Spinal cord (tissue), 10 donors: Measurements from ENCODE around the gene TRANK1. TPM values are rescaled to one million over a fixed set of nuclear protein-coding genes. Genes with fewer than 3 reads are reported as not detected.

Experiments used
- DNase-seq, 6 donors: peaks; one replicate each; pipeline versions ENCODE4 v3.0.0 to v3.0.0-alpha.2; 2013 to 2015; ENCODE audit warnings: low spot score in 6 of 6, low read depth in 4 of 6
- H3K27ac ChIP-seq: one replicate; pipeline ENCODE4 v1.5.1; 2013; ENCODE audit warnings: low read depth, low read length, control low read depth
- H3K27me3 ChIP-seq: one replicate; pipeline ENCODE4 v1.6.1; 2013; ENCODE audit warnings: low read length; ENCODE audit not compliant: control insufficient read depth, insufficient read depth
- H3K36me3 ChIP-seq: one replicate; pipeline ENCODE4 v1.6.1; 2013; ENCODE audit warnings: low read length; ENCODE audit not compliant: control insufficient read depth, insufficient read depth
- H3K4me1 ChIP-seq: one replicate; pipeline ENCODE4 v1.6.1; 2013; ENCODE audit warnings: low read length; ENCODE audit not compliant: control insufficient read depth, insufficient read depth
- H3K4me3 ChIP-seq: one replicate; pipeline ENCODE4 v1.5.1; 2013; ENCODE audit warnings: low read depth, low read length, control low read depth
- H3K9me3 ChIP-seq: one replicate; pipeline ENCODE4 v1.6.1; 2013; ENCODE audit warnings: low read length; ENCODE audit not compliant: control insufficient read depth, insufficient read depth
- WGBS: methylation state at CpG from one replicate; pipeline ENCODE4 v1.1.5; 2013; ENCODE audit warnings: missing lambda C conversion rate; ENCODE audit not compliant: insufficient coverage; 5-methylcytosine and 5-hydroxymethylcytosine counted together
- polyA plus RNA-seq, 2 donors: library from polyadenylated mRNA; unstranded; fragments of 120-200 nt; gene quantifications; one replicate each; pipeline ENCODE4 v1.2.1, GENCODE V29; 2013; ENCODE audit not compliant: insufficient read length in 2 of 2
- total RNA-seq, 2 donors: library from RNA; depleted of rRNA in 1 of 2; stranded (reverse); fragments of 120-200 nt in 1 of 2; fragments of >200 nt in 1 of 2; gene quantifications; one replicate each; pipeline versions ENCODE4 v1.2.3 to v1.2.4, GENCODE V29; 2013 to 2014
- donor health status: healthy.

TRANK1 gene
- total and polyA plus RNA-seq, 4 donors = 11.1 to 22.4 (median 20.0) TPM

DNA sequence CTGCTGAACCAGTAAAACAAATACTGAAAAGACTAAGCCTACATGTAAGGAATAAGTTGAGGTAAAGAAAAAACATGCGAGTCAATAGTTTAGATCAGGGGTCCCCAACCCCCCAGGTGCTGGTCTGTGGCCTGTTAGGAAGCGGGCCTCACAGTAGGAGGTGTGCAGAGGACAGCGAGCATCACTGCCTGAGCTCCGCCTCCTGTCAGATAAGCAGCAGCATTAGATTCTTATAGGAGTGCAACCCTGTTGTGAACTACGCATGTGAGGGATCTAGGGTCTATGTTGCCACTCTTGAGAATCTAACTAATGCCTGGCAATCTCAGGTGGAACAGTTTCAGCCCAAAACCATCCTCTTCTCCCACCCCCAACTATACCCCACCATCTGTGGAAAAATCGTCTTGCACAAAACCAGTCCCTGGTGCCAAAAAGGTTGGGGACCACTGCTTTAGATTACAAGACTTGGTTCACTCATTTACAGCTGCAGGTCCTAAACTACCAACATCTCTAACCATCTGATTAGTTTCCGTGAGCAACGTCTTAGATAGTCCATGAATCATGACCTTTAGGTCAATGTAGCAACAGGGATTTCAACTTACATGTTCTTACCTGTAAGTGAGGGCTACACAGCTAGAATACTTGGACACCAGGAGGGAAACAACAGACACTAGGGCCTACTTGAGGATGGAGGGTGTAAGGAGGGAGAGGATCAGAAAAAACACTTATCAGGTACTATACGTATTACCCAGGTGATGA lies 66.7 kb downstream of the TRANK1 start:
- Histone ChIP-seq H3K4me3 (no peak overlapping the region), H3K9me3 (no peaks in the 10 kb centered on the region), H3K27ac (no peak overlapping the region), H3K4me1 (no peaks in the 10 kb centered on the region), H3K27me3 (no peaks in the 10 kb centered on the region), H3K36me3 (no peaks in the 10 kb centered on the region)
- DNase-seq = no peak
- 84% methylated on average over 5 of the region's 9 CpGs for WGBS

DNA sequence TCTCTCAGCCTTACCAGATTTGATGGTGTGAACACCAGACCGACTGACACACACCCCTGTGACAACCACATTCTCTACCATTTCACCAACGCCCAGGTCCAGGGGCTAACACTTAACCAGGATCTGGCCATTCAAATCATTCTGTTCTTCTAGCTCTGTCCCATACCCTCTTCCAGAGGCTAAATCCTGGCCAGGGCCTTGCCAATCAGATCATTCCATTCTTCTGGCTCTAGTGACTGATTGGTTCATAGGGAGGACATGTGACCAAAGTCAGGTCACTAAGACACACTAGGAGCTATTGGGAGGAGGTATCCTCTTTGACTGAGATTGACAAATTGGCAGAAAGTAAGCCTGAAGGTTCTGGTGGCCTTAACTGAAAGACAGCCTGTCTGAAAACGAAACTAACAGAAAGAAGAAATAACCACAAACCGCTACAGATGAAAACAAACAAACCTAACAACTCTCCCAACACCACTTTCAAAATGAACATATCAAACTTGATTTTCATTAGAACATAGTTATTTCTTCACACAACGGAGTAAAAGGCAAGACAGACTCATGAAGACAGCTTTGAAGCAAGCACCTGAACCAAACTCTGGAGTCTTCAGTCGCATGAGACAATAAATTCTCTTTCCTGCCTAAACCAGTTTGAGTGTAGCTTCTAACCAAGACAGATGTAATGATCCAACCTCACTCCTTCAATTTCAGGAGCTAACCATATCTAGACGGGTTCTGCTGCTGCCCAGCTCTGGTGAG lies 68.5 kb downstream of the TRANK1 start:
- H3K4me1 ChIP-seq = no peaks in the 10 kb centered on the region
- no peaks in the 10 kb centered on the region for H3K27me3 ChIP-seq
- H3K9me3 ChIP-seq = no peaks in the 10 kb centered on the region
- H3K36me3 ChIP-seq = no peaks in the 10 kb centered on the region
- no peak overlapping the region for H3K27ac ChIP-seq
- no peak for DNase-seq
- 86% methylated on average over 5 of the region's 7 CpGs for WGBS
- no peak overlapping the region for H3K4me3 ChIP-seq

DNA sequence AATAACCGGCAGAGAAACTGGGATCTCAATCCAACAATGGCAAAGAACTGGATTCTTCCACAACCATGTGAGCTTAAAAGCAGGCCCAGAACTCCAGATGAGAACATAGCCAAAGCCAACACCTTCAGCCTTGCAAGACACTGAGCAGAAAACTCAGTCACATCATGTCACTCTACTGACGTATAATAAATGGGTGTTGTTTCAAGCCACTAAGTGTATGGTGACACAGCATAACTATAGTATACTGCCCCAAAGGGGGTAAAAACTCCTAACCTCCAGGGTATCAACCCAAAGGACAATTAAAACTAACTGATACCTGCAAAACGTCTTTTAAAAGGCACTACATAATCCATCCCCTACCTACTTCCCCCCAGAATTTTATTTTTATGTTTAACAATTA lies 69.5 kb downstream of the TRANK1 start:
- WGBS = no CpG with 5 or more reads among the region's 3 CpGs
- no peak overlapping the region for H3K27ac ChIP-seq
- DNase-seq = no peak
- H3K27me3 ChIP-seq = no peaks in the 10 kb centered on the region
- H3K4me3 ChIP-seq = no peak overlapping the region
- no peaks in the 10 kb centered on the region for H3K4me1 ChIP-seq
- no peaks in the 10 kb centered on the region for H3K36me3 ChIP-seq
- H3K9me3 ChIP-seq = no peaks in the 10 kb centered on the region

DNA sequence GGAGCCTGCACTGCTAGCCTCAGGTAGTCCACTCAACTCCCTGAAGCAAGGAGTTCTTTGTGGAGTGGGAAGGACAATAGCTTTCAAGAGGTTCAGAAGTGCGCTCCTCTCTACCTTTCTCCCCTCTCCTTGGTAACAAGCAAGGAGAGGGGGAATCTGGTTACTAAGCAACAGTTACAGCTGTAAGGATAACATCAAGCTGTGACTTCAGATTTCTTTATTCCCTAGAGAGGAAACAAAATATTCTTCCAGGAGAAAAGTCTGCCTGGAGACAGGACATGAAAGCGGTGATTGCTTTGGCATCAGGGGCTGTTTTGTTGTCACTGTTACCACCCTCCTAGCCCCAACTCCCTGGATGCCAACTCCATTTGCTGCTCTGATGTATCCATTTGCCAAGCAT lies 70.4 kb downstream of the TRANK1 start:
- WGBS = 0% methylated on average over 1 of the region's 2 CpGs
- no peak overlapping the region for H3K27ac ChIP-seq
- peak in 2 of 6 donors; percentile 40 to 86 for DNase-seq
- H3K4me3 ChIP-seq = no peak overlapping the region
- H3K4me1 ChIP-seq = no peaks in the 10 kb centered on the region
- no peaks in the 10 kb centered on the region for H3K9me3 ChIP-seq
- H3K27me3 ChIP-seq = no peaks in the 10 kb centered on the region
- no peaks in the 10 kb centered on the region for H3K36me3 ChIP-seq

DNA sequence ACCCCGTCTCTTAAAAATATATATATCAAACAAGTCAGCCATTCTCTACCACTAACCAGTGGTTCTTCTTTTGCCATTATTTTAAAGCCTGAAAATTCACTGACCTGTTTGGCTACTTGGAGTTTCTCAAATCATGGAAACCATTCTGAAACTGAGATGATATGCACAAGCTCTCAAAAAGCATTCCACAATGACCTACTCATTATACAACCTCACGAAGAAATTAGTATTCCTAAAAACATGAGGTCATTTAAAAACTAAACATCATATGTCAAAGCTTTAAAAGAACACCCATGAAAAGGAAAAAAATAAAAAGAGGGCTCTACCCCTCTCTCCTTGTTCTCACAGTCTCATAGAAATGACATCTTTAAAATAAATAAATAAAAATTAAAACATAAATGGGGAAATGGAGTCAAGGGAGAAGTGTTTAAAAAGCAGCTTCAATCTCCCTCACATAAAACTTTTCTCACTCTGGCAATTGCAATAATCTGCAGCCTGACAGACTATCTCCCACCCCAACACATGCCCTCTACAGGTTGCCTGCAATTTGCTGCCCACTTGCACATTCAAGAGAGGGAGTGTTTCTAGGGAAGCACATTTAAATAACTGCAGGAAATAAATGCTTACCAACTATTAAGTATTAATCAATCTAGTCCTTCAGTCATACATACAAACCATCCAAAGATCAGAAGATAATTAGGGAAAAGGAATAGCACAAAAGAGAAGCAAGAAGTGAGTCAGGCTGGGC lies 73.3 kb downstream of the TRANK1 start:
- Histone ChIP-seq H3K27me3 (no peaks in the 10 kb centered on the region), H3K27ac (no peak overlapping the region), H3K4me1 (no peaks in the 10 kb centered on the region), H3K4me3 (no peak overlapping the region), H3K36me3 (no peaks in the 10 kb centered on the region), H3K9me3 (no peaks in the 10 kb centered on the region)
- no peak for DNase-seq
- no CpG with 5 or more reads among the region's 2 CpGs for WGBS

DNA sequence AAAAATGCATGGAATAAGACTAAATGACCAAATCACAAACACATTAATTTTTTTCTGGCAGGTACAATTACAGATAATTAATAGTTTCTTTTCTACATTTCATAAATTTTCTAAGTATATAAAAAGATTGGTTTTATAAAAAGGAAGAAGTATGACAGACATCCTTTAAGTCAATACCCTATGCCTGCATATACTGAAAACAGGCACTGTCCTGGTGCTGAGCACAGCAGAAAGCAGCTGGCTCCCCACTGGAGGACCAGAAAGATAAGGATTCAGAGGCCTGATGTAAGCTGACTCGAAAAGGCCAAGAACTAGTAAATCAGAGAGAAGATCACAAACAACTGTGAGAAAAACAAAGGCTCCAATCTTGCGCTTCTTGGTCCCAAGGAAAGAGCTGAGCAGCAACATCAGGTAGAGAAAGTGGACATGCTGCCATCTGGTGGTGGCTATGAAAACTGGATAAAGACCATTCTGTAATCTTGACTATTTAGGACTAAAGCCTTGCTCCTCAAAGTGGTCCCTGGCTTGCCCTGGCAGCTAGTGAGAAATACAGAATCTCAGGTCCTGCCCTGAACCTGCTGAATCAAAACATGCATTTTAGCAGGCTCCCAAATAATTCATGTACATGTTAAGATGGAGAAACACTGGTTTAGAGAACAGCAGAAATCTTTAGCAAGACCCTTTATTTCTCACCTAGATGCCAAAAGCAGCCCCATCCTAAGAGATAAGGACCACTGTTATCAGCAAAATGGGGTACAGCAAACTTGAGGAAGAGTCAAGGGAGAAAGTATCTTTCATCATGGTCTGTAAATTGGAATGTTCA lies 76.0 kb downstream of the TRANK1 start:
- H3K27ac ChIP-seq = no peak overlapping the region
- H3K4me1 ChIP-seq = no peaks in the 10 kb centered on the region
- peak; percentile 58 to 94 (median 70) for DNase-seq
- H3K4me3 ChIP-seq = no peak overlapping the region
- no peaks in the 10 kb centered on the region for H3K27me3 ChIP-seq
- H3K36me3 ChIP-seq = no peaks in the 10 kb centered on the region
- H3K9me3 ChIP-seq = no peaks in the 10 kb centered on the region
- WGBS = 6% methylated on average over 2 of the region's 2 CpGs

DNA sequence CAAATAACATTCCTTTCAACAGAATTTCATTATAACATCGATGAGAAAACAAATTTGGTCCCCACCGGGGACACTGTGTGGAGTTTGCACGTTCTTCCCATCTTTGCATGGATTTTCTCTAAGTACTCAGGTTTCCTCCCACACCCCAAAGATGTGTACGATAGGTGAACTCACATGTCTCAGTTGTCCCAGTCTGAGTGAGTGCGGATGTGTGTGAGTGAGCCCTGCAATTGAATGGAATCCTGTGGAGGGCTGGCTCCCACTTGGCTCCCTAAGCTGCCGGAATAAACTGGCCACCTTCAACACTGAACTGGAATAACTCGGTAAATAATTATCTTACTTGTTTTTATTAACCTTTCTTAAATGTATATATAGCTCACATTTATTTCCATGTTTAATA lies 77.0 kb downstream of the TRANK1 start:
- no peaks in the 10 kb centered on the region for H3K9me3 ChIP-seq
- no peaks in the 10 kb centered on the region for H3K36me3 ChIP-seq
- H3K4me1 ChIP-seq = no peaks in the 10 kb centered on the region
- no peaks in the 10 kb centered on the region for H3K27me3 ChIP-seq
- no peak for DNase-seq
- no peak overlapping the region for H3K4me3 ChIP-seq
- H3K27ac ChIP-seq = no peak overlapping the region
- no CpG with 5 or more reads among the region's 7 CpGs for WGBS

DNA sequence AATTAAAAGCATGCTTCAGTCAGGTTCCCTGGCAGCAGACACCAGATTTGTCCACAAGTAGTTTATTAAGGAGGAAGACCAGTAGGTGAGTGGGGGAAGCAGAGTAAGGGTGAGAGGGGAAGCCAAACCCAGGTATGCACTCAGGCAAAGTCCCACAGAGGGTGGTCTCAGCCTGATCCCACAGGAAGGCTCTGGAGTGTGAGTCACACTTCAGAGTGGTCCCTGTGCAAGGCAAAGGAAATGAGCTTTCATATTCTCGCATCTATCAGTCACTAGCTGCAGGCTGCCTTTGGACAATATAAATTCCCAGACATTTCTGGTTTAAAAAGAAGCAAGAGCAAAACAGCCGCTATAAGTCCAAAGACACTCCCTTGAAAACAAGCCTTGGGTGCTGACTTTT lies 78.5 kb downstream of the TRANK1 start:
- WGBS = 100% methylated on average over 1 of the region's 2 CpGs

More for the DNA sequence above, 78.5 kb downstream of the TRANK1 start:
- peaks cover 2% of the 10 kb centered on the region for H3K36me3 ChIP-seq
- no peaks in the 10 kb centered on the region for H3K27me3 ChIP-seq
- H3K9me3 ChIP-seq = no peaks in the 10 kb centered on the region
- H3K4me3 ChIP-seq = no peak overlapping the region
- no peaks in the 10 kb centered on the region for H3K4me1 ChIP-seq
- no peak overlapping the region for H3K27ac ChIP-seq
- no peak for DNase-seq
